ENCODE measurements around the gene GPR42.

- TF ChIP-seq CTCF (IDR thresholded peaks at IDR 0.05; ENCODE audit: poor library complexity), result no peak
- TF ChIP-seq EZH2phosphoT487 (IDR thresholded peaks at IDR 0.05; ENCODE audit: low read depth, severe bottlenecking, unreplicated experiment), result no peak
Observed at GRCh38 chr19:35332817-35333216, 38.1 kb upstream of the GPR42 start.

Data from hepatocyte (in vitro differentiated cells).